PC-3 (cell line): ENCODE results near the gene SPDYE6.

Experiments
- CTCF ChIP-seq: fragments of 300-600 bp; sonication (generic); conservative IDR thresholded peaks from 2 replicates; pipeline ENCODE4 v1.5.1; 2017; ENCODE audit warnings: antibody characterized with exemption, low read depth, mild to moderate bottlenecking, low read length
- EZH2 ChIP-seq: fragments of 300-600 bp; sonication (generic); IDR thresholded peaks from one replicate; pipeline ENCODE4 v1.6.1; 2017; ENCODE audit warnings: antibody characterized with exemption, mild to moderate bottlenecking, low read length; ENCODE audit not compliant: unreplicated experiment
- EZH2phosphoT487 ChIP-seq: fragments of 300-600 bp; sonication (generic); IDR thresholded peaks from 2 replicates; pipeline ENCODE4 v1.6.1; 2018; ENCODE audit warnings: mild to moderate bottlenecking, antibody characterized with exemption, low read length, borderline replicate concordance

GRCh38 chr7:102387064-102387463 lies 30.8 kb upstream of the SPDYE6 start:
- no peak for TF ChIP-seq CTCF
- no peak for TF ChIP-seq EZH2phosphoT487
- TF ChIP-seq EZH2, result no peak
